ENCODE data around the gene TTC17. TPM values are rescaled to one million over a fixed set of nuclear protein-coding genes. Genes with fewer than 3 reads are reported as not detected.

TTC17 gene
- total and polyA plus RNA-seq, 5 donors from 2014 or later = 46.5 to 102 (median 56.0) TPM

- H3K27me3 ChIP-seq (ENCODE audit: control insufficient read depth, insufficient read depth, low read length) = no peaks in the 10 kb centered on the region
- Mint-ChIP-seq H3K27me3 (peaks cover 7% of the 10 kb centered on the region), H3K36me3 (peaks cover 4% of the 10 kb centered on the region), H3K27ac (no peak overlapping the region), H3K4me3 (no peak overlapping the region), H3K4me1 (no peaks in the 10 kb centered on the region), H3K9me3 (peaks cover 0 to 1% (median 0%) of the 10 kb centered on the region in 7 donors)
- ATAC-seq (ENCODE audit: low read depth in 2 of 2) = no peak
- H3K36me3 ChIP-seq (ENCODE audit: control insufficient read depth, insufficient read depth, low read length) = peaks cover 11% of the 10 kb centered on the region
- no peaks in the 10 kb centered on the region for H3K9me3 ChIP-seq (ENCODE audit: control insufficient read depth in 2 of 2, low read length in 2 of 2)
- no peak overlapping the region for H3K27ac ChIP-seq (ENCODE audit: insufficient read depth, low read length, poor library complexity, severe bottlenecking)
- no peak overlapping the region for H3K4me3 ChIP-seq (ENCODE audit: low read depth, low read length)
- DNase-seq = no peak
- H3K4me1 ChIP-seq (ENCODE audit: control insufficient read depth, insufficient read depth, low read length, poor library complexity, severe bottlenecking) = no peaks in the 10 kb centered on the region
Measured at GRCh38 chr11:43498561-43498960, 139.8 kb downstream of the TTC17 start.

GRCh38 chr11:43503417-43503816 is 144.7 kb downstream of the TTC17 start:
- DNase-seq (no peak), ATAC-seq (ENCODE audit: low read depth in 2 of 2) (no peak)
- no peak overlapping the region for H3K27ac Mint-ChIP-seq
- no peak overlapping the region for H3K27ac ChIP-seq (ENCODE audit: insufficient read depth, low read length, poor library complexity, severe bottlenecking)
- no peaks in the 10 kb centered on the region for H3K9me3 ChIP-seq (ENCODE audit: control insufficient read depth in 2 of 2, low read length in 2 of 2)
- no peak overlapping the region for H3K4me3 Mint-ChIP-seq
- H3K4me1 Mint-ChIP-seq = peaks cover 0 to 3% (median 0%) of the 10 kb centered on the region in 4 donors
- H3K4me3 ChIP-seq (ENCODE audit: low read depth, low read length) = no peak overlapping the region
- no peaks in the 10 kb centered on the region for H3K27me3 ChIP-seq (ENCODE audit: control insufficient read depth, insufficient read depth, low read length)
- H3K9me3 Mint-ChIP-seq = peaks cover 0 to 1% (median 0%) of the 10 kb centered on the region in 7 donors
- peaks cover 7% of the 10 kb centered on the region for H3K27me3 Mint-ChIP-seq
- no peaks in the 10 kb centered on the region for H3K4me1 ChIP-seq (ENCODE audit: control insufficient read depth, insufficient read depth, low read length, poor library complexity, severe bottlenecking)
- H3K36me3 ChIP-seq (ENCODE audit: control insufficient read depth, insufficient read depth, low read length) = no peaks in the 10 kb centered on the region
- no peaks in the 10 kb centered on the region for H3K36me3 Mint-ChIP-seq

GRCh38 chr11:43504316-43504950 is 145.7 kb downstream of the TTC17 start:
- Histone ChIP-seq H3K4me1 (ENCODE audit: control insufficient read depth, insufficient read depth, low read length, poor library complexity, severe bottlenecking) (no peaks in the 10 kb centered on the region), H3K4me3 (ENCODE audit: low read depth, low read length) (no peak overlapping the region), H3K27me3 (ENCODE audit: control insufficient read depth, insufficient read depth, low read length) (no peaks in the 10 kb centered on the region), H3K9me3 (ENCODE audit: control insufficient read depth in 2 of 2, low read length in 2 of 2) (no peaks in the 10 kb centered on the region), H3K36me3 (ENCODE audit: control insufficient read depth, insufficient read depth, low read length) (no peaks in the 10 kb centered on the region), H3K27ac (ENCODE audit: insufficient read depth, low read length, poor library complexity, severe bottlenecking) (no peak overlapping the region)
- peaks cover 0 to 3% (median 0%) of the 10 kb centered on the region in 4 donors for H3K4me1 Mint-ChIP-seq
- peaks cover 7% of the 10 kb centered on the region for H3K27me3 Mint-ChIP-seq
- no peaks in the 10 kb centered on the region for H3K36me3 Mint-ChIP-seq
- H3K27ac Mint-ChIP-seq = no peak overlapping the region
- H3K4me3 Mint-ChIP-seq = no peak overlapping the region
- DNase-seq = no peak
- ATAC-seq (ENCODE audit: low read depth in 2 of 2) = no peak
- H3K9me3 Mint-ChIP-seq = peaks cover 0 to 1% (median 0%) of the 10 kb centered on the region in 7 donors

- no peak overlapping the region for H3K27ac Mint-ChIP-seq
- no peak overlapping the region for H3K4me3 ChIP-seq (ENCODE audit: low read depth, low read length)
- H3K27ac ChIP-seq (ENCODE audit: insufficient read depth, low read length, poor library complexity, severe bottlenecking) = no peak overlapping the region
- H3K36me3 Mint-ChIP-seq = no peaks in the 10 kb centered on the region
- no peak for ATAC-seq (ENCODE audit: low read depth in 2 of 2)
- peaks cover 7% of the 10 kb centered on the region for H3K27me3 Mint-ChIP-seq
- H3K4me3 Mint-ChIP-seq = no peak overlapping the region
- H3K36me3 ChIP-seq (ENCODE audit: control insufficient read depth, insufficient read depth, low read length) = no peaks in the 10 kb centered on the region
- H3K27me3 ChIP-seq (ENCODE audit: control insufficient read depth, insufficient read depth, low read length) = no peaks in the 10 kb centered on the region
- peaks cover 0 to 3% (median 0%) of the 10 kb centered on the region in 4 donors for H3K4me1 Mint-ChIP-seq
- H3K9me3 Mint-ChIP-seq = peaks cover 0 to 1% (median 0%) of the 10 kb centered on the region in 7 donors
- no peaks in the 10 kb centered on the region for H3K4me1 ChIP-seq (ENCODE audit: control insufficient read depth, insufficient read depth, low read length, poor library complexity, severe bottlenecking)
- no peak for DNase-seq
- H3K9me3 ChIP-seq (ENCODE audit: control insufficient read depth in 2 of 2, low read length in 2 of 2) = no peaks in the 10 kb centered on the region
Measured at GRCh38 chr11:43505171-43505570, 146.5 kb downstream of the TTC17 start.

DNA sequence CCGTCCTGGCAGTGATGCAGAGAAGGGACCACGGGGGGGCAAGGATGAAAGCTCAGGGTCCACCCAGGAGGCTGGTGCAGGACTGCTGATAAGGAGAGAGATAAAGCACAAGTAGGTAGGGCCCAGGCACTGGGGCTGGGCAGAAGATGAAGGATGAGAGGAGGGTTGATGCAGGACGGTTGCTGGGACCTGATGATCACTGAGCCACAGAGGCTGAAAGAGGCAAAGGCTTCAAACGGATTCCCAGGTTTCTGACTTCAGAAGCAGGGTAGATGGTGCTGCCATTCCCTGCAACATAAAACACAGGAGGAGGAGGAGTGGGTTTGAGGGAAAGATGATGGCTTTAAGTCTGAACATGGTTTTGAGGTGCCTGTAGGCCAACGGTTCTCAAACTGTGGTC is 148.5 kb downstream of the TTC17 start:
- no peaks in the 10 kb centered on the region for H3K27me3 Mint-ChIP-seq

DNA sequence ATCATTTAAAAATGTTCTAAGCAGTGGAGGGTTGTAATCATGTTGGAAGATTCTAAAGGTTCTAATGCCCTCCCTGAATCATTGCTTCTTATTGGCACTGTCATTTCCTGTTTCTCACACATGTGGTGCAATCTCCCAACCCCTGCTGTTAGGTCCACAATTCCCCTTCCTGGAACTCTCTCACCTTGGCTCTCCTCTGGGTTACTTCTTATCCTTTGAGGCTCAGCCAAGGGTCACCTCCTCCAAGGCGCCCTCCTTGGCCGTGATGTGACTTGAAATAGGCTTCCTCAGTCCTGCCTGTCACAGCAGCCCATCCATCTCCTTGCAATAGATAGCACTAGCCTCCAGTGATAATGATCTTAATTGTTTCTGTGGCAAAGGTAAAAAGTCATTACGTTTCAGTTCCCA is 149.8 kb downstream of the TTC17 start:
- H3K27me3 ChIP-seq (ENCODE audit: control insufficient read depth, insufficient read depth, low read length) = no peaks in the 10 kb centered on the region
- H3K4me1 ChIP-seq (ENCODE audit: control insufficient read depth, insufficient read depth, low read length, poor library complexity, severe bottlenecking) = no peaks in the 10 kb centered on the region
- H3K27ac ChIP-seq (ENCODE audit: insufficient read depth, low read length, poor library complexity, severe bottlenecking) = no peak overlapping the region
- no peaks in the 10 kb centered on the region for H3K36me3 Mint-ChIP-seq
- no peak overlapping the region for H3K27ac Mint-ChIP-seq
- no peaks in the 10 kb centered on the region for H3K27me3 Mint-ChIP-seq
- H3K36me3 ChIP-seq (ENCODE audit: control insufficient read depth, insufficient read depth, low read length) = no peaks in the 10 kb centered on the region
- no peak overlapping the region for H3K4me3 ChIP-seq (ENCODE audit: low read depth, low read length)
- H3K4me1 Mint-ChIP-seq = peaks cover 0 to 3% (median 0%) of the 10 kb centered on the region in 4 donors
- H3K4me3 Mint-ChIP-seq = no peak overlapping the region
- no peaks in the 10 kb centered on the region for H3K9me3 ChIP-seq (ENCODE audit: control insufficient read depth in 2 of 2, low read length in 2 of 2)
- DNase-seq (no peak), ATAC-seq (ENCODE audit: low read depth in 2 of 2) (no peak)
- H3K9me3 Mint-ChIP-seq = no peaks in the 10 kb centered on the region

More for the DNA sequence above, 148.5 kb downstream of the TTC17 start:
- H3K27me3 ChIP-seq (ENCODE audit: control insufficient read depth, insufficient read depth, low read length) = no peaks in the 10 kb centered on the region
- no peaks in the 10 kb centered on the region for H3K4me1 ChIP-seq (ENCODE audit: control insufficient read depth, insufficient read depth, low read length, poor library complexity, severe bottlenecking)
- ATAC-seq (ENCODE audit: low read depth in 2 of 2) (no peak), DNase-seq (no peak)
- Mint-ChIP-seq H3K4me1 (peaks cover 0 to 3% (median 0%) of the 10 kb centered on the region in 4 donors), H3K4me3 (no peak overlapping the region), H3K27ac (no peak overlapping the region), H3K36me3 (no peaks in the 10 kb centered on the region), H3K9me3 (no peaks in the 10 kb centered on the region)
- no peak overlapping the region for H3K4me3 ChIP-seq (ENCODE audit: low read depth, low read length)
- no peaks in the 10 kb centered on the region for H3K9me3 ChIP-seq (ENCODE audit: control insufficient read depth in 2 of 2, low read length in 2 of 2)
- no peaks in the 10 kb centered on the region for H3K36me3 ChIP-seq (ENCODE audit: control insufficient read depth, insufficient read depth, low read length)
- no peak overlapping the region for H3K27ac ChIP-seq (ENCODE audit: insufficient read depth, low read length, poor library complexity, severe bottlenecking)

- H3K27ac Mint-ChIP-seq = no peak overlapping the region
- no peaks in the 10 kb centered on the region for H3K36me3 Mint-ChIP-seq
- H3K27me3 Mint-ChIP-seq = peaks cover 6% of the 10 kb centered on the region
- no peaks in the 10 kb centered on the region for H3K27me3 ChIP-seq (ENCODE audit: control insufficient read depth, insufficient read depth, low read length)
- DNase-seq (no peak), ATAC-seq (ENCODE audit: low read depth in 2 of 2) (no peak)
- H3K4me3 ChIP-seq (ENCODE audit: low read depth, low read length) = no peak overlapping the region
- H3K27ac ChIP-seq (ENCODE audit: insufficient read depth, low read length, poor library complexity, severe bottlenecking) = no peak overlapping the region
- no peaks in the 10 kb centered on the region for H3K4me1 ChIP-seq (ENCODE audit: control insufficient read depth, insufficient read depth, low read length, poor library complexity, severe bottlenecking)
- no peaks in the 10 kb centered on the region for H3K36me3 ChIP-seq (ENCODE audit: control insufficient read depth, insufficient read depth, low read length)
- peaks cover 0 to 3% (median 0%) of the 10 kb centered on the region in 4 donors for H3K4me1 Mint-ChIP-seq
- no peaks in the 10 kb centered on the region for H3K9me3 ChIP-seq (ENCODE audit: control insufficient read depth in 2 of 2, low read length in 2 of 2)
- H3K4me3 Mint-ChIP-seq = no peak overlapping the region
- H3K9me3 Mint-ChIP-seq = peaks cover 0 to 1% (median 0%) of the 10 kb centered on the region in 7 donors
Measured at GRCh38 chr11:43511959-43512358, 153.2 kb downstream of the TTC17 start.

GRCh38 chr11:43515090-43515489 is 156.4 kb downstream of the TTC17 start:
- Mint-ChIP-seq H3K27me3 (peaks cover 6% of the 10 kb centered on the region), H3K27ac (no peak overlapping the region), H3K4me3 (no peak overlapping the region), H3K36me3 (no peaks in the 10 kb centered on the region), H3K4me1 (no peaks in the 10 kb centered on the region), H3K9me3 (peaks cover 0 to 2% (median under 1%) of the 10 kb centered on the region in 7 donors)
- Histone ChIP-seq H3K27me3 (ENCODE audit: control insufficient read depth, insufficient read depth, low read length) (no peaks in the 10 kb centered on the region), H3K36me3 (ENCODE audit: control insufficient read depth, insufficient read depth, low read length) (no peaks in the 10 kb centered on the region), H3K4me3 (ENCODE audit: low read depth, low read length) (no peak overlapping the region), H3K27ac (ENCODE audit: insufficient read depth, low read length, poor library complexity, severe bottlenecking) (no peak overlapping the region), H3K4me1 (ENCODE audit: control insufficient read depth, insufficient read depth, low read length, poor library complexity, severe bottlenecking) (no peaks in the 10 kb centered on the region), H3K9me3 (ENCODE audit: control insufficient read depth in 2 of 2, low read length in 2 of 2) (no peaks in the 10 kb centered on the region)
- no peak for DNase-seq
- no peak for ATAC-seq (ENCODE audit: low read depth in 2 of 2)
